A549 (cell line): Measurements from ENCODE around the gene PPP3CA. TPM values are rescaled to one million over a fixed set of nuclear protein-coding genes. Genes with fewer than 3 reads are reported as not detected.

Experiments used
- ATAC-seq, 2 experiments: fragments of 200-7000 bp in 1 of 2; fragments of >200 bp in 1 of 2; cut with Nextera tagmentation in 1 of 2; cut with Tn5 transposase in 1 of 2; 3 replicates each; pipeline versions ENCODE4 v1.8.0 to v1.9.1; 2018 to 2020; ENCODE audit warnings: mild to moderate bottlenecking in 1 of 2, moderate library complexity in 1 of 2
- CTCF ChIA-PET: fragments of 300-600 bp; sonication (Branson Sonifier 250); formaldehyde crosslinking; extraction: SDS; loops from one replicate; lab custom pipeline; 2021; ENCODE audit warnings: antibody characterized with exemption, inconsistent platforms; lab: Yijun Ruan, JAX
- POLR2A ChIA-PET: fragments of 350-600 bp; formaldehyde crosslinking; extraction: SDS; loops from one replicate; lab custom pipeline; 2021; ENCODE audit warnings: antibody characterized with exemption, inconsistent platforms; lab: Yijun Ruan, JAX
- DNase-seq, 2 experiments: peaks; one replicate each; pipeline versions ENCODE4 v3.0.0 to v3.0.0-alpha.2; 2011 to 2016; ENCODE audit warnings: low read depth in 1 of 2, low spot score in 1 of 2
- FAIRE-seq: peaks from 2 replicates; lab custom pipeline; 2011; peaks lifted over from hg19 to GRCh38; lab: Jason Lieb, UNC
- H3K27ac ChIP-seq, 2 experiments: fragments of >200 bp; sonication (Bioruptor Twin); formaldehyde crosslinking; 3 replicates each; pipeline ENCODE4 v1.5.1; 2016 to 2017
- H3K4me1 ChIP-seq: fragments of >200 bp; sonication (Bioruptor Twin); formaldehyde crosslinking; 3 replicates; pipeline ENCODE4 v1.6.1; 2016
- H3K4me2 ChIP-seq: fragments of >200 bp; sonication (Bioruptor Twin); formaldehyde crosslinking; 3 replicates; pipeline ENCODE4 v1.6.1; 2016
- H3K4me3 ChIP-seq: fragments of >200 bp; sonication (Bioruptor Twin); formaldehyde crosslinking; 3 replicates; pipeline ENCODE4 v1.5.1; 2016
- H3K9me3 ChIP-seq: fragments of >200 bp; sonication (Bioruptor Twin); formaldehyde crosslinking; 3 replicates; pipeline ENCODE4 v1.6.1; 2016
- CHD4 ChIP-seq: fragments of 200-600 bp; sonication (generic); IDR thresholded peaks from 2 replicates; pipeline ENCODE4 v1.6.1; 2016; ENCODE audit warnings: antibody characterized with exemption, mild to moderate bottlenecking, borderline replicate concordance
- EHMT2 ChIP-seq: fragments of 200-600 bp; sonication (generic); IDR thresholded peaks from 2 replicates; pipeline ENCODE4 v1.6.1; 2016; ENCODE audit warnings: antibody characterized with exemption, low read depth, mild to moderate bottlenecking, moderate library complexity
- FOSL2 ChIP-seq, 2 experiments: fragments of 450-650 bp in 1 of 2; fragments of >200 bp in 1 of 2; sonication (Bioruptor Twin) in 1 of 2; formaldehyde crosslinking; IDR thresholded peaks; 2 replicates each; pipeline versions ENCODE4 v1.5.0 to v1.6.1; 2016 to 2020; ENCODE audit warnings: mild to moderate bottlenecking in 1 of 2, moderate library complexity in 1 of 2
- GATA3 ChIP-seq: IDR thresholded peaks from 2 replicates; pipeline ENCODE4 v1.6.1; 2012; ENCODE audit warnings: borderline replicate concordance
- HEYL ChIP-seq: fragments of 250-450 bp; sonication (Bioruptor Pico); IDR thresholded peaks from 2 replicates; pipeline ENCODE4 v1.8.0; 2021; ENCODE audit warnings: mild to moderate bottlenecking, moderate library complexity
- KDM1A ChIP-seq: fragments of 200-600 bp; sonication (generic); IDR thresholded peaks from 2 replicates; pipeline ENCODE4 v1.6.1; 2016; ENCODE audit warnings: low read depth, mild to moderate bottlenecking
- NFE2L2 ChIP-seq: fragments of 150-350 bp; conservative IDR thresholded peaks from 2 replicates; pipeline ENCODE4 v1.6.1; 2014; ENCODE audit warnings: low read length
- NPAS2 ChIP-seq: fragments of 250-450 bp; sonication (Bioruptor Pico); IDR thresholded peaks from 2 replicates; pipeline ENCODE4 v1.8.0; 2022; ENCODE audit warnings: mild to moderate bottlenecking, moderate library complexity, borderline replicate concordance
- POLR2AphosphoS2 ChIP-seq: conservative IDR thresholded peaks from 2 replicates; pipeline ENCODE4 v1.6.1; 2012; ENCODE audit warnings: low read length, improper control_type of control experiment, inconsistent platforms
- RNF2 ChIP-seq: fragments of 200-600 bp; sonication (generic); IDR thresholded peaks from 2 replicates; pipeline ENCODE4 v1.6.1; 2016; ENCODE audit warnings: low read depth, mild to moderate bottlenecking, antibody characterized with exemption, moderate library complexity, borderline replicate concordance
- SMC3 ChIP-seq: fragments of >200 bp; sonication (Bioruptor Twin); formaldehyde crosslinking; IDR thresholded peaks from 3 replicates; pipeline ENCODE4 v1.6.1; 2018; ENCODE audit warnings: inconsistent platforms
- SREBF2 ChIP-seq: fragments of 450-650 bp; IDR thresholded peaks from 2 replicates; pipeline ENCODE4 v1.6.1; 2014; ENCODE audit warnings: mild to moderate bottlenecking, moderate library complexity
- ZNF302 ChIP-seq: fragments of 250-450 bp; sonication (Bioruptor Pico); IDR thresholded peaks from 2 replicates; pipeline ENCODE4 v1.9.0; 2021; ENCODE audit warnings: inconsistent platforms, mild to moderate bottlenecking, moderate library complexity
- WGBS: methylation state at CpG from one replicate; pipeline ENCODE4 v1.1.6; 2017; ENCODE audit errors: missing lambda C conversion rate; 5-methylcytosine and 5-hydroxymethylcytosine counted together
- polyA plus RNA-seq, 4 experiments: library from polyadenylated mRNA; depleted of rRNA in 3 of 4; stranded (reverse); fragments of >200 nt; fragmentation: RNase III in 1 of 4; extraction: RNeasy Plus Mini Kit Qiagen cat#74134 plus additional on column Dnase treatment in 1 of 4; gene quantifications; 2 replicates in 3 of 4; 3 replicates in 1 of 4; pipeline ENCODE4 v1.2.3, GENCODE V29; 2011 to 2017
- TF ChIP-seq, protein P1 (sequence below): fragments of 200-600 bp; sonication (generic); IDR thresholded peaks from 2 replicates; pipeline ENCODE4 v1.6.1; 2016; ENCODE audit warnings: antibody characterized with exemption, mild to moderate bottlenecking, moderate library complexity
- TF ChIP-seq, protein P2 (sequence below): IDR thresholded peaks from 2 replicates; pipeline ENCODE4 v1.6.1; 2012
- TF ChIP-seq, protein P3 (sequence below): fragments of 150-350 bp; IDR thresholded peaks from 2 replicates; pipeline ENCODE4 v1.6.1; 2014; ENCODE audit warnings: low read depth, mild to moderate bottlenecking, low read length

The PPP3CA gene
- polyA plus RNA-seq, 2 of the 4 experiments (the other 2 are of a cell fraction), result 21.4 to 42.4 TPM

- Histone ChIP-seq H3K27ac (no peak overlapping the region), H3K9me3 (no peaks in the 10 kb centered on the region), H3K4me1 (no peaks in the 10 kb centered on the region), H3K4me2 (no peak overlapping the region), H3K4me3 (no peak overlapping the region)
- ChIA-PET POLR2A (no interaction called here), CTCF (no interaction called here)
- no peak for ATAC-seq
- DNase-seq, result no peak
- TF ChIP-seq, protein P1, sequence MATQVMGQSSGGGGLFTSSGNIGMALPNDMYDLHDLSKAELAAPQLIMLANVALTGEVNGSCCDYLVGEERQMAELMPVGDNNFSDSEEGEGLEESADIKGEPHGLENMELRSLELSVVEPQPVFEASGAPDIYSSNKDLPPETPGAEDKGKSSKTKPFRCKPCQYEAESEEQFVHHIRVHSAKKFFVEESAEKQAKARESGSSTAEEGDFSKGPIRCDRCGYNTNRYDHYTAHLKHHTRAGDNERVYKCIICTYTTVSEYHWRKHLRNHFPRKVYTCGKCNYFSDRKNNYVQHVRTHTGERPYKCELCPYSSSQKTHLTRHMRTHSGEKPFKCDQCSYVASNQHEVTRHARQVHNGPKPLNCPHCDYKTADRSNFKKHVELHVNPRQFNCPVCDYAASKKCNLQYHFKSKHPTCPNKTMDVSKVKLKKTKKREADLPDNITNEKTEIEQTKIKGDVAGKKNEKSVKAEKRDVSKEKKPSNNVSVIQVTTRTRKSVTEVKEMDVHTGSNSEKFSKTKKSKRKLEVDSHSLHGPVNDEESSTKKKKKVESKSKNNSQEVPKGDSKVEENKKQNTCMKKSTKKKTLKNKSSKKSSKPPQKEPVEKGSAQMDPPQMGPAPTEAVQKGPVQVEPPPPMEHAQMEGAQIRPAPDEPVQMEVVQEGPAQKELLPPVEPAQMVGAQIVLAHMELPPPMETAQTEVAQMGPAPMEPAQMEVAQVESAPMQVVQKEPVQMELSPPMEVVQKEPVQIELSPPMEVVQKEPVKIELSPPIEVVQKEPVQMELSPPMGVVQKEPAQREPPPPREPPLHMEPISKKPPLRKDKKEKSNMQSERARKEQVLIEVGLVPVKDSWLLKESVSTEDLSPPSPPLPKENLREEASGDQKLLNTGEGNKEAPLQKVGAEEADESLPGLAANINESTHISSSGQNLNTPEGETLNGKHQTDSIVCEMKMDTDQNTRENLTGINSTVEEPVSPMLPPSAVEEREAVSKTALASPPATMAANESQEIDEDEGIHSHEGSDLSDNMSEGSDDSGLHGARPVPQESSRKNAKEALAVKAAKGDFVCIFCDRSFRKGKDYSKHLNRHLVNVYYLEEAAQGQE, result no peak
- no peak for TF ChIP-seq POLR2AphosphoS2
- TF ChIP-seq, protein P2, sequence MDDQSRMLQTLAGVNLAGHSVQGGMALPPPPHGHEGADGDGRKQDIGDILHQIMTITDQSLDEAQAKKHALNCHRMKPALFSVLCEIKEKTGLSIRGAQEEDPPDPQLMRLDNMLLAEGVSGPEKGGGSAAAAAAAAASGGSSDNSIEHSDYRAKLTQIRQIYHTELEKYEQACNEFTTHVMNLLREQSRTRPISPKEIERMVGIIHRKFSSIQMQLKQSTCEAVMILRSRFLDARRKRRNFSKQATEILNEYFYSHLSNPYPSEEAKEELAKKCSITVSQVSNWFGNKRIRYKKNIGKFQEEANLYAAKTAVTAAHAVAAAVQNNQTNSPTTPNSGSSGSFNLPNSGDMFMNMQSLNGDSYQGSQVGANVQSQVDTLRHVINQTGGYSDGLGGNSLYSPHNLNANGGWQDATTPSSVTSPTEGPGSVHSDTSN, result no peak
- TF ChIP-seq NFE2L2, result no peak
- TF ChIP-seq, protein P3, sequence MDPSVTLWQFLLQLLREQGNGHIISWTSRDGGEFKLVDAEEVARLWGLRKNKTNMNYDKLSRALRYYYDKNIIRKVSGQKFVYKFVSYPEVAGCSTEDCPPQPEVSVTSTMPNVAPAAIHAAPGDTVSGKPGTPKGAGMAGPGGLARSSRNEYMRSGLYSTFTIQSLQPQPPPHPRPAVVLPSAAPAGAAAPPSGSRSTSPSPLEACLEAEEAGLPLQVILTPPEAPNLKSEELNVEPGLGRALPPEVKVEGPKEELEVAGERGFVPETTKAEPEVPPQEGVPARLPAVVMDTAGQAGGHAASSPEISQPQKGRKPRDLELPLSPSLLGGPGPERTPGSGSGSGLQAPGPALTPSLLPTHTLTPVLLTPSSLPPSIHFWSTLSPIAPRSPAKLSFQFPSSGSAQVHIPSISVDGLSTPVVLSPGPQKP, result no peak
- FAIRE-seq, result no peak
- 95% methylated on average over 5 of the region's 5 CpGs for WGBS
Measured at GRCh38 chr4:101039367-101039766, 308.0 kb downstream of the PPP3CA start.

DNA sequence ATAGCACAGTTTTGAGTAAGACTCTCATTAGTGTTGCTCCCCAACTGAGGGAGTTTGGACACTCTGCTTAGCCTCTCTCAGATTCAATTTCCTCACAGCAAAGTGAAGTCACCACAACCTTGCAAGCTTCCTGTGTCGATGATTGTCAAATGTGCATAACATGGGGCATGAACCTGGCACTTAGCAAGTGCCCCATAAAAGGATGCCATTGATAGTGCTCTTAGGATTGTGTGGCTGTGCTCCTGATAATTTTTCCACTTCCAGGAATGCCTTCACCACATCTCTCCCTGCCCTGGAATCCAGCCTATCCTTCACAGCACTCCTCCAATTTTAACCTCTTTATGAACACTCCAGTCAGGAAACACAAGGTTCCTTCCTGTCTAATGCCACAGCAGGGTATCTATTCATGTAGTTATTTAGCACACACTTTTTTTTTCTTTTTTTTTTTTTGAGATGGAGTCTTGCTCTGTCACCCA is 309.4 kb downstream of the PPP3CA start:
- Histone ChIP-seq H3K4me3 (no peak overlapping the region), H3K9me3 (no peaks in the 10 kb centered on the region), H3K4me1 (no peaks in the 10 kb centered on the region), H3K4me2 (no peak overlapping the region), H3K27ac (no peak overlapping the region)
- CTCF ChIA-PET, result no interaction called here
- TF ChIP-seq FOSL2 (IDR thresholded peaks at IDR 0.05), result no peak
- no peak for TF ChIP-seq FOSL2 (CRISPR knock-in tag; IDR thresholded peaks at IDR 0.05)
- TF ChIP-seq CHD4, result no peak
- TF ChIP-seq NPAS2 (CRISPR knock-in tag), result no peak
- TF ChIP-seq KDM1A, result no peak
- TF ChIP-seq SMC3, result no peak
- TF ChIP-seq, protein P1, result no peak
- no peak for TF ChIP-seq EHMT2
- TF ChIP-seq, protein P2, result no peak
- TF ChIP-seq RNF2, result no peak
- TF ChIP-seq ZNF302 (CRISPR knock-in tag), result no peak
- TF ChIP-seq SREBF2, result no peak
- no peak for TF ChIP-seq GATA3
- TF ChIP-seq HEYL (CRISPR knock-in tag), result no peak
- no peak for DNase-seq
- ATAC-seq, result no peak
- FAIRE-seq, result no peak
- POLR2A ChIA-PET, result no interaction called here
- 100% methylated on average over 1 of the region's 1 CpG for WGBS
